HG03558 (cell line): ENCODE measurements around the gene TRABD.
"Not testable (repeated sequence)": the region's sequence is repeated elsewhere in the genome, so short reads cannot be mapped to it uniquely, and the experiment has no call there.

ENCODE experiments used
- ATAC-seq: cut with Tn5 transposase; IDR thresholded peaks from one replicate; pipeline ENCODE4 v1.9.1; 2021; ENCODE audit warnings: moderate number of reproducible peaks; ENCODE audit not compliant: unreplicated experiment; ENCODE audit errors: extremely low read depth

Gene TRABD

GRCh38 chr22:50151571-50152537, 33.9 kb upstream of the TRABD start:
- ATAC-seq: no peak

GRCh38 chr22:50153056-50153755, 32.5 kb upstream of the TRABD start:
- no peak for ATAC-seq

GRCh38 chr22:50153756-50154140, 32.0 kb upstream of the TRABD start:
- no peak for ATAC-seq

- ATAC-seq: no peak
Observed at GRCh38 chr22:50157709-50158375, 27.9 kb upstream of the TRABD start.

DNA sequence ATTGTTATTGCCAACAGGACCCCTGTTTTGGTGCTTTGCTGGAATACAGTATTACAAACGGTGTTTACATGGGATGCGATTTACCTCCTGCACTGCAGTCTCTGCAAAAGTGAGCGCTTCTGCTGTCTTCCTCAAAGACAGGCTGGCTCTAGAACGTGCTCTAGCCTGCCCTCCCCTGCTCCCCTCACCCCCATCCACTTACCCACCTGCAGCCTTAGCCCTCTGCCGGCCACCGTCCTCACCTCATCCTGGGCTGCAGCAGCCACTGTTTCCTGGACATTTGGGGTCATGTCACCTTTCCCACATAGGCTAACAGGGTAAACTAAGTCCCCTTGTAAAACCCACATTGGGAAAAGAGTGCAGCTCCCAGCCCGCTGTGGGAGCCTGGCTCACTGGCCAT, 24.8 kb upstream of the TRABD start:
- ATAC-seq: no peak

DNA sequence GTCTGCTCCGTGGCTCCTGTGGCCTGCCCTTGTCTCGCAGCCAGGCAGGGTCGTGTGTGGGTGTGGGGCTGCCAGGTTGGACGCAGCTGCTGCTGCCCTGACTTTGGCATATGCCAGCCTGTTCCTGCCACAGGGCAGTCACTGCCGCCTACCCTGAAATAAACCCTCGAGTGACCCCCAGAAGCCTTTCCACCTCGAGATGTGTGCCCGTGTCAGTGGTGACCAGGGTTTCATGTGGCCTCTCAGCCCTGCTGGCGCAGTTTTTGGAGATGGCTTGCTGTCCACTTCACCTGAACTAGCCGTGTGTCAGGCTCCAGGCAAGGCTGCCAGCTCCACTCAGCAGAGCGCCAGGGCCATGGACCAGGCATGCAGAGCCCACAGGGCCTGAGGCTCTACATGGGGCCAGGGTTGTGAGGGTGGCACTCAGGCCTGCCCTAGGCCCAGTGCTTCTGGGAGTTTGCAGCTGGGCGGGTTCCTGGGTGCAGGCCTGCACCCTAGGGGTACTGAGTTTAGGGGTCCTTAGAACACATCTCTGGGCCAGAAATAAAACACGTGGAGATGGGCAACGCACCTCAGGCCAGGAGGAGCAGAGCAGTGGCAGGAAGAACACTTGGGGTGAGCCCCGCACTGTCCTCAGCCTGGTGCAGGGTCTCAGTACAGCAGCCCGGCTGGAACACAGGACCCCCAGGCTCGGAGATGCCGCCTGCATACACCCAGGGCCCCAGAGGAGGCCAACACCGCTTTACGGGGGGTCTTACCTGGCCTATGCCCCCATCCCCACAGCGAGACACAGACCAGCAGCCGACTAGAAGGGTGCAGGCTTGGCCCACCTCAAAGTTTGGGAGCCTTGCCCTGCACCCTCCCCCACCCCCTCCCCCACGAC, 24.0 kb upstream of the TRABD start:
- no peak for ATAC-seq

- ATAC-seq: no peak
Observed at GRCh38 chr22:50162391-50162956, 23.2 kb upstream of the TRABD start.

DNA sequence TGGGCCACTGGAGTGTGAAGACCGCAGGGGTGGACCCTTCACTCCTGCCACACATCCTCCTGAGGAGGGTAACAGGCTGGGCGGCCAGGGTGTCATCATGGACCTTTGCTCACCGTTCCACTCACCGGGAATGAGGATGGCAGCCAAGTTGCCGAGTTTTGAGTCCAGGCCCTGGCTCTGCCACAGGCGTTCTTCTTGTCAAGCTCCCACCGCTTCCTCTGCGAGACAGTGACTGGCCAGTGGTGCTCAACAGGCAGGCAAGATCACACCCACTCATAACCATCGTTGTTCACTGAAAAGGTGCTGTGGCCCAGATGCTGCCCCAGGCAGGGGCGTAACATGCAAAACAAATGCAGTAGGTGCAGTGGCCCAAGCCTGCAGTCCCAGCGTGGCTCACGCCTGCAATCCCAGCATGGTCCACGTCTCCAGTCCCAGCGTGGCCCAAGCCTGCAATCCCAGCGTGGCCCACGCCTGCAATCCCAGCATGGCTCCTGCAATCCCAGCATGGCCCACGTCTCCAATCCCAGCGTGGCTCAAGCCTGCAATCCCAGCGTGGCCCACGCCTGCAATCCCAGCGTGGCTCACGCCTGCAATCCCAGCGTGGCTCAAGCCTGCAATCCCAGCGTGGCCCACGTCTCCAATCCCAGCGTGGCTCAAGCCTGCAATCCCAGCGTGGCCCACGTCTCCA, 20.1 kb upstream of the TRABD start:
- no peak for ATAC-seq

- ATAC-seq: no peak
Observed at GRCh38 chr22:50167689-50168489, 17.8 kb upstream of the TRABD start.

GRCh38 chr22:50168490-50169180, 17.1 kb upstream of the TRABD start:
- not testable (repeated sequence) for ATAC-seq

DNA sequence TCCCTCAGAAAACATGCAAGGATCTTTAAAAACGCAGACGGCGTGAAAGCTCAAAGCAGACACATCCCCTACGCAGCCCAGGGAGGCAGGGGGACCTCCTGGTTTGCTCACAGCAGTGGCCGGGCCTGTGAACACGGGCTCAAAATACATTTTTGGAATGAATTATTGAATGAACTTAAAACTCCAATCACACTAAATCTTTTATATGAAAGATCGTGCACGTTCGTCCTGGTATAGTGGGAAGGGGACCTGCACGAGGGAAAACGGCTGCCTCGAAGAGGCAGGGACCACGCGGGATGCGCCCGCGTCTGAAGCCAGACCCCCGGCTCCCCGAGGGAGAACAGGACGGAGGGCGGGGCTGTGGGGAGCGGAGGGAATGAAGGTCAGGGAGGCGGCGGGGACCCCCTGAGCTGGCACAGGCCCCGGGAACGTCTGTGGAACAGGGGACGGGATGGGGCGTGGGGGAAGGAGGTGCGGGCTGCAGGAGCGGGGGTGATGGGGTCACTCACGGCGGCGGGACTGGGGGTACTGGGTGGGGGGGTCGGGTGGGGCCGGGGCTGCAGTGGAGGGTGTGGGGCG, 16.4 kb upstream of the TRABD start:
- no peak for ATAC-seq

DNA sequence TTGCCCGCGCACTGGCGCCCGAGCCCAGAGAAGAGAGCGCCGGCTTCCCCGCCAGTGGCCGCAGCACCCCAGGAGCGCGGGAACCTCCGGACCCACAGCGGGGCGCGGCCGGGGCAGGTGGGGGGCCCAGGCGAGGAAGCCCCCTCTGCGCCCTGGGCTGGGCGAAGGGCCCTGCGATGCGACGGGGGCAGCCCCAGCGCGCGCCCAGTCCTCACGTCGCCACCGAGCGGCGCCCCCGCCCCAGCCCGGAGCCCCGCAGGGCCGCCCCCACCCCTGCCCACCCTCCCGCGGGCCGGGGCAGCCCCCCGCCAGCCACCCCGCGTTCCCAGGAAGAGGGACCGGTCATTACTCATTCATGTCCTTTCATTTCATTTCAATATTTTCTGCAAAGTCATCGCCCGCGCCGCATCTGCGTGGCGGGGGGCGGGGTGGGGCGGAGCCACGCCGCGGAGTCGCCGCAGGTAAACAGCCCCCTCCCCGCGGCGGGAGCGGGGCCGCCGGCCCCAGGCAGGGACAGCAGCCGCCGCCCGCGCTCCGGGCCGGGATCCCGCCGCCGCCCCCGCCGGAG, 15.9 kb upstream of the TRABD start:
- ATAC-seq: no peak

DNA sequence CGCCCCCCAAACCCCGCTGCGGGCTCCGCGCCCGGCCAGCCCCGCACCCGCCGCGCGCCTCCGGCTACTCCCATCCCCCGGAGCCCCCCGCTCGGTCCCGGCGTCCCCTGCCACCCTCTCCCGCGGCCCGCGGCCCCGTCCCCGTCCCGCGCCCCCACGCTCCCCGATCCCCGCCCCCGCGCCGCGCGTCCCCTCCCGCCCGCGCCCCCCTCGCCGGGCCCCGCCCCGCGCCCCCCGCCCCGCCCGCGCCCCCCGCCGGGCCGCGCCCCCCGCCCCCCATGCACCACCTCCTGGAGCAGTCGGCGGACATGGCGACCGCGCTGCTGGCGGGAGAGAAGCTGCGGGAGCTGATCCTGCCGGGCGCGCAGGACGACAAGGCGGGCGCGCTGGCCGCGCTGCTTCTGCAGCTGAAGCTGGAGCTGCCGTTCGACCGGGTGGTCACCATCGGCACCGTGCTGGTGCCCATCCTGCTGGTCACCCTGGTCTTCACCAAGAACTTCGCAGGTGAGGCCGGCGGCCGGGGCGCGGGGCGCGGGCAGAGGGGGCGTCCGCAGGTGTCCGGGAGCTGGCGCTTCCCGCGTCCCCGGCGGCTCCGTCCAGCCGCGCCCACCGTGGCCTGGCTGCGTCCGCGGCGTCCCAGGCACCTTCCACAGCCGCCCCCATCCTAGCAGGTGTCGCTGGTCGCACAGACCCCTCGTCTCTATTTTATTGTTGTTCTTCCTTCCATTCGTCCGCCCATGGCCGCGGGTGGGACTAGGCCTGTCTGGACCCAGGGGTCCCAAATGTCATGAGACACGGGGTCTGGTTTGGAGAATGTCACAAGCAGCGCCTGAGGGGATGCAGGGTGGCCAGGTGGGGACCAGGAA, 15.0 kb upstream of the TRABD start, which contains the start of gene PANX2:
Gene PANX2, plus strand, starts transcription at position 279 of the 866 bp plus-strand sequence. Its CDS starts 0 bp downstream, at position 279.
- no peak for ATAC-seq

DNA sequence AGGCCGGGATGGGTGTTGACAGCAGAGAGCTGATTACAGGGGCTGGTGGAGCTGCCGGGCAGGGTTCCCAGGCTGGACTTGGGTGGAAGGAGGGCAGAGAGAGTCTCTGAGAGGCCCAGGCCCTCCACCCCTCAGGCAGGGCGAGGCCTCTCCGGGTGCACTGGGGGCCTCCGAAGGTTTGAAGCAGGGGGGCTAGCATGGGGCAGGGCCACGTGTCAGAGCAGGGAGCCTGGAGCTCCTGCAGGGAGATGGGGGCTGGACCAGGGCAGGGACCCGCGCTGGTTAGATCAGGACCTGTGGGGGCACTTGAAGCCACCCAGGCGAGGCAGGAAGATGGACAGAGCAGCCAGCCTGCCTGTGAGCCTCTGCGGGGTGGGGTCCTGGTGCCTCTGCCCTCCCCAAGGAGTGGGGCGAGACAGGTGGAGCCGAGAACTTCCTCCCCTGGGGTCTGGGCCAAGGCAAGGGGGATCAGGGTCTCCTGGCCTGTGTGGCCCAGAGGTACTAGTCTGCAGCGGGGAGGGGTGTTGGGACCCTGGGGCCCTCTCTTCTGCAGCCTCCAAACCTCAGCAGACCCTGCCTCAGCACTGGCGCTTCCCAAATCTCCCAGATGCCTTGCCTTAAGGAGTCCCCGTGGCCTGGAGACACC, 14.3 kb upstream of the TRABD start:
- no peak for ATAC-seq

- ATAC-seq: no peak
Observed at GRCh38 chr22:50171965-50172421, 13.7 kb upstream of the TRABD start.
